Right atrium auricular region (tissue), 2 donors: ENCODE measurements around the gene PIGP. TPM values are rescaled to one million over a fixed set of nuclear protein-coding genes. Genes with fewer than 3 reads are reported as not detected.
"Not testable (repeated sequence)": the region's sequence is repeated elsewhere in the genome, so short reads cannot be mapped to it uniquely, and the experiment has no call there.

Experiments
- DNase-seq: peaks from one replicate; pipeline ENCODE4 v3.0.0-alpha.2; 2019; ENCODE audit warnings: low spot score
- H3K27ac ChIP-seq, 2 donors: fragments of 200-600 bp; sonication (generic); 1 replicate in 1 of 2; 2 replicates in 1 of 2; pipeline ENCODE4 v1.5.1; 2016 to 2019
- H3K27me3 ChIP-seq, 2 donors: fragments of 200-600 bp; sonication (generic); one replicate each; pipeline versions ENCODE4 v1.5.1 to v1.6.0; 2017 to 2019
- H3K36me3 ChIP-seq: fragments of 200-600 bp; sonication (generic); one replicate; pipeline ENCODE4 v1.5.1; 2016
- H3K4me1 ChIP-seq, 2 donors: fragments of 200-600 bp; sonication (generic); one replicate each; pipeline versions ENCODE4 v1.5.1 to v1.6.0; 2017 to 2019
- H3K4me3 ChIP-seq, 2 donors: fragments of 200-600 bp; sonication (generic); 1 replicate in 1 of 2; 2 replicates in 1 of 2; pipeline ENCODE4 v1.5.1; 2017 to 2019; ENCODE audit warnings: mild to moderate bottlenecking in 1 of 2, moderate library complexity in 1 of 2
- H3K9me3 ChIP-seq, 2 donors: fragments of 200-600 bp; sonication (generic); one replicate each; pipeline ENCODE4 v1.5.1; 2019
- CTCF ChIP-seq, 2 donors: fragments of 200-600 bp; sonication (generic); IDR thresholded peaks; one replicate each; pipeline ENCODE4 v1.5.1; 2019; ENCODE audit warnings: antibody characterized with exemption in 2 of 2
- total RNA-seq, 2 donors: library from RNA; depleted of rRNA; stranded (reverse); fragments of >200 nt; gene quantifications; one replicate each; pipeline ENCODE4 v1.1.0, GENCODE V29; 2016

PIGP gene
- total RNA-seq, 2 donors from 2014 or later: 26.1 to 37.3 TPM

GRCh38 chr21:37106998-37107397 is 34.1 kb upstream of the PIGP start:
- H3K4me3 ChIP-seq: no peak overlapping the region
- no peaks in the 10 kb centered on the region for H3K4me1 ChIP-seq
- no peaks in the 10 kb centered on the region for H3K27me3 ChIP-seq
- DNase-seq: no peak
- H3K27ac ChIP-seq: no peak overlapping the region
- H3K9me3 ChIP-seq: peaks cover 0 to 6% of the 10 kb centered on the region in 2 donors
- peaks cover 14% of the 10 kb centered on the region for H3K36me3 ChIP-seq
- no peak for TF ChIP-seq CTCF (IDR thresholded peaks at IDR 0.05)

GRCh38 chr21:37102746-37103145 is 29.9 kb upstream of the PIGP start:
- H3K27ac ChIP-seq, H3K4me1 ChIP-seq, H3K4me3 ChIP-seq, H3K27me3 ChIP-seq, DNase-seq, H3K9me3 ChIP-seq: not testable (repeated sequence)
- H3K36me3 ChIP-seq: peaks cover 12% of the 10 kb centered on the region

GRCh38 chr21:37101384-37101783 is 28.5 kb upstream of the PIGP start:
- DNase-seq: no peak
- H3K4me3 ChIP-seq: no peak overlapping the region
- H3K36me3 ChIP-seq: peaks cover 25% of the 10 kb centered on the region
- no peaks in the 10 kb centered on the region for H3K4me1 ChIP-seq
- TF ChIP-seq CTCF (IDR thresholded peaks at IDR 0.05): no peak
- H3K9me3 ChIP-seq: no peaks in the 10 kb centered on the region
- no peaks in the 10 kb centered on the region for H3K27me3 ChIP-seq
- H3K27ac ChIP-seq: no peak overlapping the region

GRCh38 chr21:37100316-37100715 is 27.4 kb upstream of the PIGP start:
- H3K4me3 ChIP-seq: no peak overlapping the region
- no peak overlapping the region for H3K27ac ChIP-seq
- TF ChIP-seq CTCF (IDR thresholded peaks at IDR 0.05): no peak
- H3K4me1 ChIP-seq: no peaks in the 10 kb centered on the region
- H3K9me3 ChIP-seq: no peaks in the 10 kb centered on the region
- H3K36me3 ChIP-seq: peaks cover 33% of the 10 kb centered on the region
- DNase-seq: no peak
- H3K27me3 ChIP-seq: no peaks in the 10 kb centered on the region

- Histone ChIP-seq H3K27me3 (no peaks in the 10 kb centered on the region), H3K4me3 (no peak overlapping the region), H3K27ac (no peak overlapping the region), H3K36me3 (peaks cover 33% of the 10 kb centered on the region), H3K4me1 (no peaks in the 10 kb centered on the region), H3K9me3 (no peaks in the 10 kb centered on the region)
- TF ChIP-seq CTCF (IDR thresholded peaks at IDR 0.05): no peak
- no peak for DNase-seq
These were observed 25.9 kb upstream of the PIGP start for GRCh38 chr21:37098751-37099150.

GRCh38 chr21:37095821-37096220 is 22.9 kb upstream of the PIGP start:
- Histone ChIP-seq H3K27me3 (no peaks in the 10 kb centered on the region), H3K27ac (no peak overlapping the region), H3K4me3 (no peak overlapping the region), H3K4me1 (no peaks in the 10 kb centered on the region), H3K9me3 (no peaks in the 10 kb centered on the region), H3K36me3 (peaks cover 33% of the 10 kb centered on the region)
- no peak for DNase-seq
- TF ChIP-seq CTCF (IDR thresholded peaks at IDR 0.05): no peak
